Ovary (tissue), 9 donors: ENCODE results near the gene ELOVL3. TPM values are rescaled to one million over a fixed set of nuclear protein-coding genes. Genes with fewer than 3 reads are reported as not detected.

Experiments
- DNase-seq, 5 donors: peaks; one replicate each; pipeline ENCODE4 v3.0.0-alpha.2; 2019 to 2020
- H3K27ac ChIP-seq, 2 donors: fragments of 200-600 bp; one replicate each; pipeline versions ENCODE4 v1.5.1 to v1.8.0; 2019 to 2022
- H3K27me3 ChIP-seq: fragments of 200-600 bp; one replicate; pipeline ENCODE4 v1.8.0; 2022
- H3K36me3 ChIP-seq: fragments of 200-600 bp; sonication (generic); one replicate; pipeline ENCODE4 v1.5.1; 2019
- H3K4me1 ChIP-seq: one replicate; pipeline ENCODE4 v1.8.1; 2013; ENCODE audit warnings: mild to moderate bottlenecking, moderate library complexity; ENCODE audit not compliant: insufficient read depth
- H3K4me3 ChIP-seq: fragments of 200-600 bp; sonication (generic); one replicate; pipeline ENCODE4 v1.5.1; 2017
- H3K9me3 ChIP-seq, 2 donors: fragments of 200-600 bp in 1 of 2; sonication (generic) in 1 of 2; one replicate each; pipeline versions ENCODE4 v1.5.1 to v1.8.1; 2013 to 2019; ENCODE audit warnings: mild to moderate bottlenecking in 1 of 2, moderate library complexity in 1 of 2
- EP300 ChIP-seq: sonication (generic); formaldehyde crosslinking; IDR thresholded peaks from one replicate; pipeline ENCODE4 v1.6.1; 2017; ENCODE audit warnings: antibody characterized with exemption
- POLR2A ChIP-seq: fragments of 450-650 bp; IDR thresholded peaks from one replicate; pipeline ENCODE4 v1.6.1; 2017; ENCODE audit warnings: antibody characterized with exemption, mild to moderate bottlenecking, moderate library complexity
- WGBS, 3 donors: extraction: QIAGEN DNeasy Blood & Tissue Kit in 1 of 3; methylation state at CpG; one replicate each; pipeline versions ENCODE4 v1.1.5 to v1.1.7; 2013 to 2017; 5-methylcytosine and 5-hydroxymethylcytosine counted together
- intact Hi-C, 4 donors: fragments of 100-400 bp; cut with DNase I; formaldehyde crosslinking; loops; one replicate each; pipeline versions ENCODE4 v1.11.0 to v1.15.1; 2022 to 2023
- polyA plus RNA-seq, 2 donors: library from polyadenylated mRNA; stranded (reverse); fragments of 200-250 nt in 1 of 2; fragments of 350-450 nt in 1 of 2; fragmentation: Illumina TruSeq in 1 of 2; extraction: RNeasy Lipid Tissue Mini Kit (QIAGEN cat#74804) in 1 of 2; gene quantifications; one replicate each; pipeline ENCODE4 v1.2.3, GENCODE V29; 2013 to 2014
- total RNA-seq, 7 donors: library from RNA; depleted of rRNA in 2 of 7; stranded (reverse); fragments of >200 nt in 2 of 7; fragmentation: NEBNext Ultra II Directional in 3 of 7; extraction: Animal tissue kit (Norgen Biotek cat#: 25700) in 3 of 7; gene quantifications; one replicate each; pipeline versions ENCODE4 v1.1.0 to v1.2.4, GENCODE V29; 2016 to 2023
- TF ChIP-seq, protein P1 (sequence below), 3 donors: fragments of 450-650 bp in 2 of 3; fragments of 200-600 bp in 1 of 3; IDR thresholded peaks; one replicate each; pipeline versions ENCODE4 v1.5.1 to v1.8.0; 2016 to 2022; ENCODE audit warnings: antibody characterized with exemption in 3 of 3, mild to moderate bottlenecking in 1 of 3
- donor health status: DM: no; HTN: no; CAD: no; lungs with moderate emphysema.
- donor health status: DM: no; HTN: no; CAD: no.
- donor health status: Bipolar disorder and iron deficiency.
- donor health status: DM: yes; HTN: yes; CAD: no.
- donor health status: DM: no; HTN: no; CAD: no.
- donor health status: DM: yes; HTN: yes; CAD: no.

The ELOVL3 gene
- total and polyA plus RNA-seq, 9 donors: 0.08 to 1.0 TPM; not detected in 7

DNA sequence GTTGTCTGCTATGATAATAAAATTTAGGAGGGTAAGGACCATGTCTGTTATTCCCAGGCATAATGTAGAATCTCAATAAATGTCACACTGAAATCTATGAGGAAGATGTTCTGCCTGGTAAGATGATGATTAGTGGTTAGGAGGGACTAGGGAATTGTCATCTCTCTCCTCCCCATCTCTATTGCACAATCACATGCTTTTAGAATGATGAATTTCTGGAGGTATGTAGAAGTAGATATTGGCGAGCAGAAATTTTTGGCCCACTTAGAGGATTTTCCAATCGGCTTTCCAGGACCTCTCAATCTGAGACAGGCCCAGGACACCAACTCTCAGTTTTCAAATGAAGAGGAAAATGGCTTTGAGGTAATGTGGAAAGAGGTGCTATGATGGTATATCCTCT, 17.2 kb downstream of the ELOVL3 start:
- H3K27me3 ChIP-seq: no peaks in the 10 kb centered on the region
- H3K27ac ChIP-seq: no peak overlapping the region
- H3K9me3 ChIP-seq: no peaks in the 10 kb centered on the region
- H3K36me3 ChIP-seq: no peaks in the 10 kb centered on the region
- TF ChIP-seq POLR2A: no peak
- TF ChIP-seq, protein P1, sequence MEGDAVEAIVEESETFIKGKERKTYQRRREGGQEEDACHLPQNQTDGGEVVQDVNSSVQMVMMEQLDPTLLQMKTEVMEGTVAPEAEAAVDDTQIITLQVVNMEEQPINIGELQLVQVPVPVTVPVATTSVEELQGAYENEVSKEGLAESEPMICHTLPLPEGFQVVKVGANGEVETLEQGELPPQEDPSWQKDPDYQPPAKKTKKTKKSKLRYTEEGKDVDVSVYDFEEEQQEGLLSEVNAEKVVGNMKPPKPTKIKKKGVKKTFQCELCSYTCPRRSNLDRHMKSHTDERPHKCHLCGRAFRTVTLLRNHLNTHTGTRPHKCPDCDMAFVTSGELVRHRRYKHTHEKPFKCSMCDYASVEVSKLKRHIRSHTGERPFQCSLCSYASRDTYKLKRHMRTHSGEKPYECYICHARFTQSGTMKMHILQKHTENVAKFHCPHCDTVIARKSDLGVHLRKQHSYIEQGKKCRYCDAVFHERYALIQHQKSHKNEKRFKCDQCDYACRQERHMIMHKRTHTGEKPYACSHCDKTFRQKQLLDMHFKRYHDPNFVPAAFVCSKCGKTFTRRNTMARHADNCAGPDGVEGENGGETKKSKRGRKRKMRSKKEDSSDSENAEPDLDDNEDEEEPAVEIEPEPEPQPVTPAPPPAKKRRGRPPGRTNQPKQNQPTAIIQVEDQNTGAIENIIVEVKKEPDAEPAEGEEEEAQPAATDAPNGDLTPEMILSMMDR (IDR thresholded peaks at IDR 0.05): no peak
- no peak for TF ChIP-seq EP300
- no peak overlapping the region for H3K4me3 ChIP-seq
- peaks cover 14% of the 10 kb centered on the region for H3K4me1 ChIP-seq
- intact Hi-C loops: no loop called here
- no peak for DNase-seq
- 47 to 75% (median 51%) methylated on average over 2 of the region's 2 CpGs for WGBS, 3 donors

DNA sequence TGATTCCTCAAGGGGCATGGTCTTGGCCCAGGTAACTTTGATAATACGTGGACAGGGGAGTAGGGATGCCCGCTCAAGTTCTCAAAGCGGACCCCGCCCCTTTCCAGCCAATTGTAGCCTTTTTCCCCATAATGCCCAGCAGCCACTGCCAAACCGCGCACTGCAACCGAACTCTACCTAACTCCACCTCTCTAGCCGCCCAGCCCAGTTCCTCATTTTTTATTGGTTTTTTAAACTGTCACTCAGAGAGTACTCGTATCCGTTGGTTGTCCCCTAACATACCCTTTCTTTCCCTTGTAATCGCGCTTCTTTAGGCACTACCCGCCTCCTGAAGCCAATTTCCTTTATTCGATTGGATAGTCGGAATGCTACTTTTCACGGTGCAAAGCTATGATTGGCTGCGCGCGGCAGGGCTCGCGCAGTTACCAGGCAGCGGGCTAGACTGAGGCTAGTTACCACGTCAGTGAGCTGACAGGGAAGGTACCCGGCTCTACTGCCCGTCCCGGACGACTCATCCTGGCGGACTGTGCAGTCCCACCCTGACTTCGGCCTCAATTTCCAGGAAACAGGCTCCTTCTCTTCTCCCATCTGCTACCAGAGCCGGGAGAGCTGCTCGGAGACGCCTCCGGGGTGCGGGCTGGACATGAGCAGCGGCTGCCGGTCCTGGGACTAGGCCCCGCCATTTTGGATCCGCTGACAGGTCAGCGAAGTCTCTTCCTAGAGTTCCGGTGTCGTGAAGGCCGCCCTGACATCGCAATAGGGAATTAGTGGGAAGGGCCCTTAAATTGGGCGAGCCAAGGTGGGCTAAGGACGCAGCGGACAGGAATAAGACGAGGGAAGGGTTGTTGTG, 19.2 kb downstream of the ELOVL3 start, which contains the start of gene GBF1:
TSS of gene GBF1 (plus strand) at position 451 of the 850 bp plus-strand sequence. CDS start 13,407 bp downstream, outside the sequence.
- H3K27ac ChIP-seq: peak within 1 kb of the TSS; percentile 8 to 65
- no peaks in the 10 kb centered on the region for H3K27me3 ChIP-seq
- DNase-seq: peak; percentile 86 to 93 (median 88)
- 0 to 1% (median 0%) methylated on average over 45 to 47 of the region's 47 CpGs for WGBS, 3 donors
- peak within 1 kb of the TSS; percentile 90 for H3K4me3 ChIP-seq
- peaks cover 15% of the 10 kb centered on the region for H3K4me1 ChIP-seq
- no peaks in the 10 kb centered on the region for H3K36me3 ChIP-seq
- no peaks in the 10 kb centered on the region for H3K9me3 ChIP-seq
- intact Hi-C loops: no loop called here
- TF ChIP-seq EP300 (no peak), POLR2A (peak; percentile 95)
- TF ChIP-seq, protein P1 (IDR thresholded peaks at IDR 0.05): peak in 1 of 3 donors; percentile 24

DNA sequence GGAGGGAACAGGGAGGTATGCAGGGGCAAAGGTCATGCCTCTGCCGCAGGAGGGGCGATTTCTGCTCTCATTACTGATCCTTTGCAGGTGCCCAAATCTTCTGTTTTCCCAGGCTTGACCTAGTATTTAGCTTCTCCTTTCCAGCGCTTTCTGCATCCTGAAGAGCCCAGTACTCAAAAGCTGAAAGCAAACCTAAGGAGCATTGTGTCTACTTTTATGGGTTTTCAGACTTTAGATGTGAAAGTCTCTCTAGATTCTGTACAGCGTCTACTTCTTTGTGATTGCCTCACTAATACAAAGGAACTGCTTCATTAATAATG, 19.8 kb downstream of the ELOVL3 start:
- Histone ChIP-seq H3K36me3 (no peaks in the 10 kb centered on the region), H3K27me3 (no peaks in the 10 kb centered on the region), H3K4me1 (peaks cover 13% of the 10 kb centered on the region), H3K27ac (peak overlapping the region; percentile 8 to 65), H3K4me3 (peak overlapping the region; percentile 90), H3K9me3 (no peaks in the 10 kb centered on the region)
- WGBS, 3 donors: 0 to 1% (median 0%) methylated on average over 4 of the region's 4 CpGs
- no peak for TF ChIP-seq POLR2A
- TF ChIP-seq EP300: no peak
- TF ChIP-seq, protein P1 (IDR thresholded peaks at IDR 0.05): no peak
- intact Hi-C loops: no loop called here
- no peak for DNase-seq

DNA sequence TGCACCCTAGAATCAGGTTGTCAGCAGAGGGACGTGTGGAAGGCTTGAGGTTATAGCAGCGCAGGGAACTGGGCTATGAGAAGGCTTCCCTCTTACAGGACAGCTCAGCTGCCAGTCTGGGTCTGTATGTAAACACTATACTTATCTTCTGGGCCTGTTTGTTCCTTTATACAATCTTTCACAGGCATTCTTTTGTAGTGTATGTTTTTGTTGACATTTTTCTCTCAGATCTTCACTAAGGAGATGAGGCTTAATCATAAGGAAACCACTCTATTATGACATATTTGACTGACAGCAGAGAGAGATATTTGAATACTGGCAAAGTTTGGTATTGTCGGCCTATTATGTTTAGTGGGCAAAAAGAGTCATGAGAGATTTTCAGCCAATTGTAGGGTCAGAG, 20.2 kb downstream of the ELOVL3 start:
- WGBS, 3 donors: 7 to 9% (median 9%) methylated on average over 3 of the region's 3 CpGs

More for the DNA sequence above, 20.2 kb downstream of the ELOVL3 start:
- H3K27me3 ChIP-seq: no peaks in the 10 kb centered on the region
- no peak overlapping the region for H3K27ac ChIP-seq
- intact Hi-C loops: no loop called here
- H3K4me3 ChIP-seq: peak overlapping the region; percentile 90
- TF ChIP-seq, protein P1 (IDR thresholded peaks at IDR 0.05): no peak
- no peak for TF ChIP-seq POLR2A
- no peak for TF ChIP-seq EP300
- peaks cover 11% of the 10 kb centered on the region for H3K4me1 ChIP-seq
- DNase-seq: no peak
- H3K9me3 ChIP-seq: no peaks in the 10 kb centered on the region
- no peaks in the 10 kb centered on the region for H3K36me3 ChIP-seq
